HG03442 (cell line): ENCODE data around the gene ZNF511.

Source experiments
- ATAC-seq: cut with Tn5 transposase; IDR thresholded peaks from one replicate; pipeline ENCODE4 v1.9.1; 2021; ENCODE audit warnings: mild to moderate bottlenecking, moderate library complexity; ENCODE audit not compliant: unreplicated experiment

ZNF511 gene

GRCh38 chr10:133332936-133333699 lies 24.4 kb downstream of the ZNF511 start:
- ATAC-seq: no peak

- no peak for ATAC-seq
Measured at GRCh38 chr10:133334503-133335245, 26.0 kb downstream of the ZNF511 start.

GRCh38 chr10:133335246-133336117 lies 26.8 kb downstream of the ZNF511 start:
- peak; percentile 34 for ATAC-seq

GRCh38 chr10:133336118-133336576 lies 27.4 kb downstream of the ZNF511 start:
- ATAC-seq: no peak

DNA sequence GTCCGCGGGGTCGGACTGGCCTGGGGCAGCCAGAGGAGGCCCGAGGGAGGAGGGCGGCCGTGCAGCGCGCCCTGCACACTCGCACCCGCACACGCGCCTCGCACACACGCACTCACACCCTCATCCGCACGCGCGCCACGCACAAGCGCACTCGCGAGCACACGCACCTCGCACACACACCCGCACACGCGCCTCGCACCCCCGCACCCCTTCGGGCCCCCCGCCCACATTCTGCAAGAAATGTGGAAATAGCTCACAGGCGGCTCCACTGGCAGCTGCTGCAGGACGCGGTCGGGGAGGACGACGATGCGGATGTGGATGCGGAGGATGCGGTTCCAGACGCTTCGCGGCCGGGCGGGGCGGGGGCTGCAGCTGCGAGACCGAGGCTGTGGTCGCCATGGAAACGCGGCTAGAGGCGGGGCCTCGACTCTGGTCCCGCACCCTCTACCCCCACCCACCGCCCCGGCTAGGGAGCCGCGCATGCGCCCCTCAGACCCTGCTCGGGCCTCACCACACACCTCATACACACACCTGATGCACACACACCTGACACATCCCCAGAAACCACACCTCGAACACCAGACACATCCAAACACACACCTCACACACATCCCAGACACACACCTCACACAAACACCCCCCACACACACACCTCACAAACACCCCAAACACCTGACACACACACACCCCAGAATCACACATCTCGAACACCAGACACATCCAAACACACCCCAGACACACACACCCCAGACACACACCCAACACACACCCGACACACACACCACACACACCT lies 28.1 kb downstream of the ZNF511 start, which contains the start of gene CALY:
CALY (minus strand) TSS at position 320 of the 793 bp plus-strand sequence. CDS start 7,907 bp downstream, outside the sequence.
- ATAC-seq: no peak

- no peak for ATAC-seq
Measured at GRCh38 chr10:133337370-133337725, 28.6 kb downstream of the ZNF511 start.

DNA sequence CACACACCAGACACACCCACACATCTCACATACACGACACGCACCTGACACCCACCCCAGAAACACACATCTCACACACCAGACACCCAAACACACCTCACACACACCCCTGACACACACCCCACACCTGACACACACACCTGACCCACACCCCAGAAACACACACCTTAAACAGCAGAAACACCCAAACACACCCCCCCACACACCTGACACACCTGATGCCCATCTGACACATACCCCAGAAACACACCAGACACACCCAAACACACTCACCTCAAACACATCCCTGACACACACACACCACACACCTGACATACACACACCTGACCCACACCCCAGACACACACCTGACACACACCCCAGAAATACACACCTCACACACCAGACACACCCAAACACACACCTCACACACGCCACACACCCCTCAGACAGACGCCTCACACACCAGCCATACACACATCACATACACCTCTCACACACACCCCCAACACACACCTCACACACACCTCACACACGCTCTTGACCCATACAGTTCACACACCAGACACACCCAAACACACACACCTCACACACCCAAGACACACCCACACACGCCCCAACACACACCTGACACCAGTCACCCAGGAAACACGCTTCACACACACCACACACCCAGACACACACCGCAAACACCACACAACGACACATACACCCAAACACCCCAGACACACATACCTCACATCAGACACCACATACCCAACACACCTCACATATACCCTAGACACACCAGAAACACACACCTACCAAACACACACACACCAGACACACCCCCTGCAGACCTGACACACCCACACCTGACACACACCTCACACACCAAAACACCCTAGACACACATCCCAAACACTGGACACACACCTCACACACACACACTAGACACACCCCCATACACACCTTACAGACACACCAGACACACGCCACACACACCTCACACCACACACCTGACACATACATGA lies 29.7 kb downstream of the ZNF511 start:
- ATAC-seq: no peak

DNA sequence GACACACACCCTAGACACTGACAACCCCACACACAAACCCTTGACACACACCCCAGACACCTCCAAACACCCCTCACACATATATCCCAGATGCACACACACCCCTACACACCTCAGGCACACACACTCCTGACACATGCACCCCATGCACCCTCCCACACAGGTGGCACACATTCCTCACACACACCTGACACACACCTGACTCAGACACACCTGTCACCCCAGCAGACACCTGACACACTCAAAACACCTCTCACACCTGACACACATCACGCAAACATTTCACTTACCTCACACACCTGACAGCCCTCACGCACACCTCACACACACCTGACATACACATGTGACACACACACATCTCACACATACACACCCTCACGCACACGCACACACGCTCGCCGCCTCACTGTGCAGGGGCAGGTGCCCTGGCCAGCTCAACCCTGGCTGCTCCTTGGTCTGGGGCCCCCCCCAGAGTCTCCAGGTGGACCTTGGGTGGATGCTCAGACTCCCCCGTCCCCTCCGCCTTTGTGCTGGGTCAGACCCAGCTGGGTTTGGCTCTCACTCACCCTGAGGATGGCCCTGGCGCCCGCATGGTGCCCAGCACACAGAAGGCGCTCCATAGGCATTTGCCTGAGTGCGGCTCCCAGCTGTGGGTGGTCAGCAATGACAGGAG lies 31.1 kb downstream of the ZNF511 start:
- ATAC-seq: no peak

DNA sequence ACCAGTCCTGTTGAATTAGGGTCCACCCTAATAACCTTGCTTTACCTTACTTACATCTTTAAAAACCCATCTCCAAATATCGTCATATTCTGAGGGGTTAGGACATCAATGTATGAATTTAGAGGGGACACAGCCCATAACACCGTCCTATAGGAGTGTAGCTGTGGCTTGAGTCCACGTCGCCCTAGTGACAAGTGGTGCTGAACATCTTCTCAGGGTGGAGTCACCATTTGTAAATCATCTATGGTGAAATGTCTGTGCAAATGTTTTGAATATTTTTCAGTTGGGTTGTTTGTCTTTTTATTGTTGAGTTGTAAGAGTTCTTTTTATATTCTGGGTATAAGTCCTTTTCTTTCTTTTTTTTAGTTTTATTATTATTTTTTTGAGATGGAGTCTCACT lies 33.3 kb downstream of the ZNF511 start:
- no peak for ATAC-seq

GRCh38 chr10:133342942-133343341 lies 34.2 kb downstream of the ZNF511 start:
- ATAC-seq: no peak

DNA sequence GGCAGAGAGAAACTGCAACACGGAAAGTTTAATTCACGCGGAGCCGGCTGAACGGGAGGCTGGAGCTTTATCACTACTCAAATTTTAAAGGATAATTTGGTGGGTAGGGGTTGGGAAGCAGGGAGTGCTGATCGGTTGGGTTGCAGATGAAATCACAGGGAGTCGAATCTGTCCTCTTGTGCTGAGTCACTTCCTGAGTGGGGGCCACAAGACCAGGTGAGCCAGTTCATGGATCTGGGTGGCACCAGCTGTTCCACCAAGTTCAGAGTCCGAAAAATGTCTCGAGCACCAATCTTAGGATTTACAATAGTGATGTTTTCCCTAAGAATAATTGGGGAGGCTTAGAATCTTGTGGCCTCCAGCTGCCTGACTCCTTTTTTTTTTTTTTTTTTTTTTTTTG lies 34.8 kb downstream of the ZNF511 start:
- no peak for ATAC-seq

DNA sequence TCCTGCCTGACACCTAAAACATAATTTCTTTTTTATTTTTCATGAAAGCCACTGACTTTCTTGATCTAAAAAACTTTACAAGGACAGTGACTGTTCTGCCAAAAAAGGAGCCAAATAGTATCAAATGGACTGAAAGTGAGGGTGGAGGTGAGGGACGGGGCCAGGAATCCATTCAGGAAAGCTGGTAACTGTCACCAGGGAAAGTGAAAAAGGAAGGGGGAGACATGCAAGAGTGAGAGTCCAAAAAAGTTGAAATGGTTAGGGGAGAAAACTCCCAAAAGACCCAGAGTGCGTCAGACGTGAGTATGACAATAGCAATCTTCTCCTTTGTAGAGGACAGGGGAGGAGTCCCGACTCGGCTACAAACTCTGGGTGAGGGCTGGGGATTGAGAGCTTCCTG lies 35.5 kb downstream of the ZNF511 start:
- ATAC-seq: no peak

GRCh38 chr10:133346413-133346812 lies 37.7 kb downstream of the ZNF511 start:
- no peak for ATAC-seq

DNA sequence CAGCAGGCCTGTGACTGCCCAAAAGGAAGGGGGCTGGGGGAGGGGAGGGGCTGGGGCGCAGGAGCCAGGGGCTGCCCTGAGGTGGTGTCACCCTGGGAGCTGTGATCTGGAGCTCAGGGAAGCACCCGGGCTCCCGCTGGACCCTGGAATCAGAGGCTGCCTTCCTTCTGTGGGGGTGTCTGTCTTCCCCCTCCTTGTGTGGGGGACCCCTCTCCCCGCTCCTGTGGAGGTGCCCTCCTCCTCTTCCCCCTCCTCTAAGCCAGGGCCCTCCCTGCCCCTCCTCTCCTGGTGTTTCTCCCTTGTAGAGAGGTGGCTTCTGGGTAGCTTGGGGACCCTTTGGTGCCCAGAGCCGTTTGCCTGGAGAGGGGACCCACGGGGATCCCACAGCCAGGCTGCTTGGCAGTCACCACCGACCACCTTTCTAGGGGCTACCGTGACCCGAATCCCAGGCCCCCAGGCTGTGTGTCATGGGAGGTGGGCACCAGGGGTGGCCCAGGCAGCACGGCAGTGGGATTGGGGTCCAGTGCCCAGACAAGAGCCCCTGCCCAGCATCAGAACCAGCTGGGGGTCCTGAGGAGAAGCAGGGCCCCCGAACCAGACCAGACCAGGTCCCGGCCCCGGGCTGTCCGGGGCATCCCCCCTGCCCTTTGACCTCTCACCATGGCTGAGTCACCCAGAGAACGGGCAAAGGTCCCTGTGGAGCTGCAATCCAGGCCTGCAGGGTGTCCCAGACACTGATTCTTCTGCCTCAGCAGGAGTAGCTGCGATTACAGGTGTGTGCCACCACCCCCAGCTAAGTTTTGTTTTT lies 39.2 kb downstream of the ZNF511 start:
- ATAC-seq: no peak

DNA sequence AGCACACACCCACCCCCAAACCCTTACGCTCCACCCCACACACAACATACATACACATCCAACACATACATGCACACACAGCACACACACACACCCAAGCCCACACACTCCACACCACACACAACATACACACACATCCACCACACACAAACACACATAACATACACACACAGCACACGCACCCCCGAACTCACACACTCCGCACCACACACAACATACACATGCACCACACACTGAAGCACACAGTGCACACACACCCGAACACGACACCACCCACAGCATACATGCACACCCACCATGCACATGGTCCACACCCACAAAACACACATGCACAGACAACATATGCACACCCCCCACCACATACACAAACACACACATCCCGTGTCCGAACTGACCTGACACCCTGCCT lies 40.5 kb downstream of the ZNF511 start:
- no peak for ATAC-seq

- no peak for ATAC-seq
Measured at GRCh38 chr10:133349577-133350011, 40.9 kb downstream of the ZNF511 start.

DNA sequence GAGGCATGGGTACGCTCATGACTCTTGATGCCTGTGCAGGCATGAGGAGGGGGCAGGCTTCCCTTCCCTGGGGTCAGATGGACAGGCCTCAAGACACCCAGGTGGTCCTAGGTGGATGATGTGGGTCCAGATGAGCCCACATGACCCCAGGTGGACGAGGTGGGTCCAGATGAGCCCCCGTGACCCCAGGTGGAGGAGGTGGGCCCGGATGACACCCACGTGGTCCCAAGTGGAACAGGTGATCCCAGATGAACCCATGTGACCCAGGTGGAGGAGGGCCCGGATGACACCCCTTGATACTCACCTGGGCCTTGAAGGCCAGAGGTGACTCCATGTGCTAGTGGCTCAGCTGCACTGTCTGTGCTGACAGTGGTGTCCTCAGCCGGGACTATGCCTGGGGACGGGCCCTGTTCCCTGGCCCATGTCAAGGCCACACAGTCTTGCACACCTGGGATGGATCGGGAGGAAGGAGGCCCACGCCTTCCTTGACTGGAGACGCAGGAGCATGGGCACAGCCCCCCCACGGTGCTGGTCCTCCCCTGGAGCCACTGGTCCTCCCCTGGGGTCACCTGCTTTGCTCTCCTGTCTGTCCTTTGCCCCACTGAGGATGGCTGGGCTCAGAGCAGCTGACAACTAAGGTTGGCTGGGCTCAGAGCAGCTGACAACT lies 41.7 kb downstream of the ZNF511 start:
- ATAC-seq: no peak
